ENCODE data around the gene NCAPG2.

Gene NCAPG2

GRCh38 chr7:158722574-158723237 is 18.1 kb upstream of the NCAPG2 start:
- Histone ChIP-seq H2AFZ (ENCODE audit: low read length) (no peak overlapping the region), H3F3A (ENCODE audit: low read depth) (no peaks in the 10 kb centered on the region; the same call in 1 of the 2 replicates), H3K27me3 (ENCODE audit: insufficient read depth, low read length, poor library complexity, severe bottlenecking) (no peaks in the 10 kb centered on the region), H3K4me3 (ENCODE audit: low read length, poor library complexity, severe bottlenecking) (no peak overlapping the region), H4K20me1 (ENCODE audit: insufficient read depth, low read length, poor library complexity, severe bottlenecking) (no peaks in the 10 kb centered on the region), H3K9me2 (replicated peaks; ENCODE audit: low read depth, low read length) (no peaks in the 10 kb centered on the region), H3K4me2 (ENCODE audit: low read depth, low read length, poor library complexity, severe bottlenecking) (no peak overlapping the region), H3K79me2 (ENCODE audit: insufficient read depth, low read length) (no peaks in the 10 kb centered on the region), H3K9ac (ENCODE audit: low read depth, low read length, poor library complexity, severe bottlenecking) (no peak overlapping the region), H3K4me1 (ENCODE audit: insufficient read depth, low read length, poor library complexity, severe bottlenecking) (no peaks in the 10 kb centered on the region), H3K9me3 (ENCODE audit: insufficient read depth, low read depth, low read length) (no peaks in the 10 kb centered on the region), H3K36me3 (ENCODE audit: insufficient read depth, low read length) (no peaks in the 10 kb centered on the region)
- TF ChIP-seq CTCF (conservative IDR thresholded peaks at IDR 0.05; ENCODE audit: low read length) = no peak
- TF ChIP-seq EZH2phosphoT487 (IDR thresholded peaks at IDR 0.05; ENCODE audit: borderline replicate concordance) = no peak

- no peaks in the 10 kb centered on the region for H3K9me2 ChIP-seq (replicated peaks; ENCODE audit: low read depth, low read length)
- H3K4me1 ChIP-seq (ENCODE audit: insufficient read depth, low read length, poor library complexity, severe bottlenecking) = no peaks in the 10 kb centered on the region
- no peak overlapping the region for H3K4me2 ChIP-seq (ENCODE audit: low read depth, low read length, poor library complexity, severe bottlenecking)
- no peaks in the 10 kb centered on the region for H4K20me1 ChIP-seq (ENCODE audit: insufficient read depth, low read length, poor library complexity, severe bottlenecking)
- no peak overlapping the region for H3K9ac ChIP-seq (ENCODE audit: low read depth, low read length, poor library complexity, severe bottlenecking)
- TF ChIP-seq EZH2phosphoT487 (IDR thresholded peaks at IDR 0.05; ENCODE audit: borderline replicate concordance) = no peak
- TF ChIP-seq CTCF (conservative IDR thresholded peaks at IDR 0.05; ENCODE audit: low read length) = no peak
- H2AFZ ChIP-seq (ENCODE audit: low read length) = no peak overlapping the region
- H3K27me3 ChIP-seq (ENCODE audit: insufficient read depth, low read length, poor library complexity, severe bottlenecking) = no peaks in the 10 kb centered on the region
- H3K79me2 ChIP-seq (ENCODE audit: insufficient read depth, low read length) = no peaks in the 10 kb centered on the region
- no peaks in the 10 kb centered on the region for H3K9me3 ChIP-seq (ENCODE audit: insufficient read depth, low read depth, low read length)
- no peaks in the 10 kb centered on the region for H3K36me3 ChIP-seq (ENCODE audit: insufficient read depth, low read length)
- no peak overlapping the region for H3K4me3 ChIP-seq (ENCODE audit: low read length, poor library complexity, severe bottlenecking)
- H3F3A ChIP-seq (ENCODE audit: low read depth) = no peaks in the 10 kb centered on the region; the same call in 1 of the 2 replicates
Observed at GRCh38 chr7:158720112-158720511, 15.5 kb upstream of the NCAPG2 start.

- H3K4me1 ChIP-seq (ENCODE audit: insufficient read depth, low read length, poor library complexity, severe bottlenecking) = no peaks in the 10 kb centered on the region
- no peaks in the 10 kb centered on the region for H3K9me2 ChIP-seq (replicated peaks; ENCODE audit: low read depth, low read length)
- H3K4me3 ChIP-seq (ENCODE audit: low read length, poor library complexity, severe bottlenecking) = no peak overlapping the region
- 0 out of 2 replicates have a peak overlapping the region, but pooled peaks have one; percentile 13 for H2AFZ ChIP-seq (ENCODE audit: low read length)
- H3K27me3 ChIP-seq (ENCODE audit: insufficient read depth, low read length, poor library complexity, severe bottlenecking) = no peaks in the 10 kb centered on the region
- no peaks in the 10 kb centered on the region for H3F3A ChIP-seq (ENCODE audit: low read depth)
- H3K4me2 ChIP-seq (ENCODE audit: low read depth, low read length, poor library complexity, severe bottlenecking) = no peak overlapping the region
- H3K9me3 ChIP-seq (ENCODE audit: insufficient read depth, low read depth, low read length) = no peaks in the 10 kb centered on the region
- no peaks in the 10 kb centered on the region for H4K20me1 ChIP-seq (ENCODE audit: insufficient read depth, low read length, poor library complexity, severe bottlenecking)
- TF ChIP-seq EZH2phosphoT487 (IDR thresholded peaks at IDR 0.05; ENCODE audit: borderline replicate concordance) (no peak), CTCF (conservative IDR thresholded peaks at IDR 0.05; ENCODE audit: low read length) (no peak)
- H3K36me3 ChIP-seq (ENCODE audit: insufficient read depth, low read length) = no peaks in the 10 kb centered on the region
- H3K9ac ChIP-seq (ENCODE audit: low read depth, low read length, poor library complexity, severe bottlenecking) = no peak overlapping the region
- H3K79me2 ChIP-seq (ENCODE audit: insufficient read depth, low read length) = no peaks in the 10 kb centered on the region
Observed at GRCh38 chr7:158716802-158717201, 12.2 kb upstream of the NCAPG2 start.

Data from Loucy (cell line).